Spleen (tissue), 7 donors: Measurements from ENCODE around the gene PLEKHN1.

Experiments used
- POLR2AphosphoS5 ChIP-seq, 3 donors: sonication (generic); formaldehyde crosslinking; IDR thresholded peaks; one replicate each; pipeline ENCODE4 v1.5.1; 2017; ENCODE audit warnings: antibody characterized with exemption in 3 of 3
- TF ChIP-seq, protein P1 (sequence below), 11 experiments: fragments of 200-600 bp in 7 of 11; fragments of 450-650 bp in 4 of 11; sonication (generic) in 4 of 11; IDR thresholded peaks in 8 of 11; conservative IDR thresholded peaks in 3 of 11; 1 replicate in 7 of 11; 2 replicates in 4 of 11; pipeline versions ENCODE4 v1.4.0 to v1.8.0; 2016 to 2021; ENCODE audit warnings: antibody characterized with exemption in 11 of 11, inconsistent platforms in 4 of 11, mild to moderate bottlenecking in 1 of 11
- donor health status: DM: no; HTN: no; CAD: no; lungs with moderate emphysema.
- donor health status: DM: no; HTN: no; CAD: no.
- donor health status: DM: no; HTN: no; CAD: no.

DNA sequence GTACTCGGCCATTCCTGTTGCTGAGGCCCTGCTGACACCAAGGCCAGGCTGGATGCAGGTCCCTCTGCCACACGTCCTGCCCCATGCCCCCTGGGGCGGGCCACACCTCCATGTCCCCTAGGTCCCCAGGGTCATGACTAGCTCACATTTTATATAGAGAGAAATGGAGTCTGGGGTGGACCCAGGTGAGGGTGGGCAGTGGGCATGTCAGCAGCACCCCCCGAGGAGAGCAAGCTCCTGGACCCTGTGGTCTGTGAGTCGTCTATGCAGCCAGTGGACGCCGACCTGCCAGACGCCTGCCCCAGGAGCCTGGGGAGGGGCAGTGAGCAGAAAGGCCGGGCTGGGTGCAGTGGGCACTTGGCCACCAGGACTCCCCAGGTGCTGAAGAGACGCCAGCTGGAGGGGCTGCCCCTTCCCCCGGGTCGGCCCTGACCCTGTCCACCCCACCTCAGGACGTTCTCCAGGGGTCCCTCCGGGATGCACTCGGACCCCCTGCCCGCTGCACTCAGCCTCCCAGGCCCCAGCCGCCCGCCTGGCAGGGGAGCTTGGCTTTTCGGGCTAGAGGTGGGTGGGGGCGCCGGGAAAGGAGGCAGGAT lies 26.7 kb upstream of the PLEKHN1 start:
- TF ChIP-seq, protein P1, sequence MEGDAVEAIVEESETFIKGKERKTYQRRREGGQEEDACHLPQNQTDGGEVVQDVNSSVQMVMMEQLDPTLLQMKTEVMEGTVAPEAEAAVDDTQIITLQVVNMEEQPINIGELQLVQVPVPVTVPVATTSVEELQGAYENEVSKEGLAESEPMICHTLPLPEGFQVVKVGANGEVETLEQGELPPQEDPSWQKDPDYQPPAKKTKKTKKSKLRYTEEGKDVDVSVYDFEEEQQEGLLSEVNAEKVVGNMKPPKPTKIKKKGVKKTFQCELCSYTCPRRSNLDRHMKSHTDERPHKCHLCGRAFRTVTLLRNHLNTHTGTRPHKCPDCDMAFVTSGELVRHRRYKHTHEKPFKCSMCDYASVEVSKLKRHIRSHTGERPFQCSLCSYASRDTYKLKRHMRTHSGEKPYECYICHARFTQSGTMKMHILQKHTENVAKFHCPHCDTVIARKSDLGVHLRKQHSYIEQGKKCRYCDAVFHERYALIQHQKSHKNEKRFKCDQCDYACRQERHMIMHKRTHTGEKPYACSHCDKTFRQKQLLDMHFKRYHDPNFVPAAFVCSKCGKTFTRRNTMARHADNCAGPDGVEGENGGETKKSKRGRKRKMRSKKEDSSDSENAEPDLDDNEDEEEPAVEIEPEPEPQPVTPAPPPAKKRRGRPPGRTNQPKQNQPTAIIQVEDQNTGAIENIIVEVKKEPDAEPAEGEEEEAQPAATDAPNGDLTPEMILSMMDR (IDR thresholded peaks at IDR 0.05 in 8 of 11, conservative IDR thresholded peaks at IDR 0.05 in 3 of 11): no peak
- TF ChIP-seq POLR2AphosphoS5 (IDR thresholded peaks at IDR 0.05): no peak
